ENCODE measurements around the gene FOSL2.

FOSL2 gene

GRCh38 chr2:28463893-28464292, 71.2 kb downstream of the FOSL2 start:
- Histone ChIP-seq H3K4me3 (IDR thresholded peaks at IDR 0.05; ENCODE audit: insufficient read depth, low read depth, low read length) (no peak overlapping the region), H3K4me1 (ENCODE audit: low read depth, poor library complexity, severe bottlenecking) (no peaks in the 10 kb centered on the region), H3K79me2 (ENCODE audit: insufficient read depth, low read depth) (no peaks in the 10 kb centered on the region), H3K36me3 (ENCODE audit: insufficient read depth) (no peaks in the 10 kb centered on the region), H2AFZ (ENCODE audit: low read depth) (no peak overlapping the region), H3K27me3 (ENCODE audit: insufficient read depth, low read depth) (no peaks in the 10 kb centered on the region), H3K4me2 (no peak overlapping the region), H3K27ac (no peak overlapping the region), H4K20me1 (ENCODE audit: insufficient read depth) (no peaks in the 10 kb centered on the region), H3K9ac (no peak overlapping the region)
- no peak for TF ChIP-seq CTCF (conservative IDR thresholded peaks at IDR 0.05; ENCODE audit: low read depth, low read length)

GRCh38 chr2:28465148-28465885, 72.7 kb downstream of the FOSL2 start:
- Histone ChIP-seq H3K79me2 (ENCODE audit: insufficient read depth, low read depth) (no peaks in the 10 kb centered on the region), H3K27me3 (ENCODE audit: insufficient read depth, low read depth) (no peaks in the 10 kb centered on the region), H2AFZ (ENCODE audit: low read depth) (no peak overlapping the region), H3K9ac (no peak overlapping the region), H3K27ac (no peak overlapping the region), H4K20me1 (ENCODE audit: insufficient read depth) (no peaks in the 10 kb centered on the region), H3K36me3 (ENCODE audit: insufficient read depth) (no peaks in the 10 kb centered on the region), H3K4me2 (no peak overlapping the region), H3K4me1 (ENCODE audit: low read depth, poor library complexity, severe bottlenecking) (no peaks in the 10 kb centered on the region), H3K4me3 (IDR thresholded peaks at IDR 0.05; ENCODE audit: insufficient read depth, low read depth, low read length) (no peak overlapping the region)
- TF ChIP-seq CTCF (conservative IDR thresholded peaks at IDR 0.05; ENCODE audit: low read depth, low read length): no peak

Measured in KMS-11 (cell line).